NT2/D1 (cell line): ENCODE results near the gene AKT3.
A peak's percentile ranks its signal among the peaks of the same experiment; 100 is the strongest.

ENCODE experiments used
- YY1 ChIP-seq: IDR thresholded peaks from 2 replicates; pipeline ENCODE4 v1.6.1; 2011; ENCODE audit not compliant: insufficient read length, insufficient read depth
- ZNF274 ChIP-seq: IDR thresholded peaks from 2 replicates; pipeline ENCODE4 v1.6.1; 2011; ENCODE audit warnings: mild to moderate bottlenecking, low read depth, low read length

DNA sequence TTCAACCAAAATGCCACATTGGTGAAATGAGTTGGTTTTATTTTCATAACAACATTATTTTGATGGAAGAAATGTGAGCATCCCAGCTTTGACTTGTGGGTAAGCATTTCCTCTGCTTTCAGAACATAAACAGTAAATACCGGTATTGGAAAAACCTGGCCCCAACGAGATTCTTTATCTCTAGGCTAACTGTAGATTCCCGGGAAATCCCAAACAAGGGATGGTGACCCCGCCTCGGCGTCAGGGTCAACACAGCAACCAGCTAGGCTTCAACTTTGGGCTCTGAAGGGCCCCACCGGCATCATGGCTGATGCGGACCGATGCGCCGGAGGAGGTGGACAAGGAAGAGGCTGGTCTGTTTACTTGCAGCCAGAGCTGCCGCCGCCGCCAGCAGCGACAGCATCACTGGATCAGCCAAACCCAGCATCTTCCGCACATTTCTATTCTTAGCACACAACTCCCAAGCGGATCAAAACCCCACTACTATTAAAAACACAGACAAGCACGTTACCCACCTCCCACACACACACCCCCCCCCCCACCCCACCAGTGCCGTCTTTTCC lies 1.1 kb downstream of the AKT3 start:
- no peak for TF ChIP-seq ZNF274
- TF ChIP-seq YY1, result peak; percentile 33
